Natural killer cell (primary cell): Measurements from ENCODE around the gene COL24A1. TPM values are rescaled to one million over a fixed set of nuclear protein-coding genes. Genes with fewer than 3 reads are reported as not detected.

Source experiments
- ATAC-seq, 3 donors: fragments of 150-1000 bp in 2 of 3; fragments of 200-7000 bp in 1 of 3; cut with Tn5 transposase; 1 replicate in 1 of 3; 2 replicates in 2 of 3; pipeline ENCODE4 v1.10.0; 2021; ENCODE audit warnings: mild to moderate bottlenecking in 2 of 3, moderate library complexity in 2 of 3
- DNase-seq, 2 donors: peaks; one replicate each; pipeline versions ENCODE4 v3.0.0 to v3.0.0-alpha.2; 2013 to 2021; ENCODE audit warnings: mixed read lengths in 1 of 2
- H3K27ac ChIP-seq: one replicate; pipeline ENCODE4 v1.5.1; 2013; ENCODE audit warnings: mild to moderate bottlenecking, low read length
- H3K27me3 ChIP-seq: one replicate; pipeline ENCODE4 v1.6.1; 2013; ENCODE audit warnings: low read length; ENCODE audit not compliant: control insufficient read depth, insufficient read depth
- H3K36me3 ChIP-seq: one replicate; pipeline ENCODE4 v1.6.1; 2013; ENCODE audit warnings: low read length; ENCODE audit not compliant: control insufficient read depth, insufficient read depth
- H3K4me1 ChIP-seq: one replicate; pipeline ENCODE4 v1.6.1; 2013; ENCODE audit warnings: low read length; ENCODE audit not compliant: control insufficient read depth, insufficient read depth
- H3K4me3 ChIP-seq: one replicate; pipeline ENCODE4 v1.5.1; 2013; ENCODE audit warnings: low read length
- H3K9me3 ChIP-seq: one replicate; pipeline ENCODE4 v1.6.1; 2013; ENCODE audit warnings: low read length; ENCODE audit not compliant: control insufficient read depth, insufficient read depth
- H3K27ac Mint-ChIP-seq, 2 donors: one replicate each; pipeline ENCODE4 v1.8.0; 2022; ENCODE audit warnings: mild to moderate bottlenecking in 2 of 2, mixed read lengths in 2 of 2, moderate library complexity in 1 of 2
- H3K27me3 Mint-ChIP-seq, 2 donors: one replicate each; pipeline ENCODE4 v1.8.0; 2022; ENCODE audit warnings: low read depth in 2 of 2, mixed read lengths in 2 of 2
- H3K36me3 Mint-ChIP-seq: one replicate; pipeline ENCODE4 v1.8.0; 2022; ENCODE audit warnings: mixed read lengths
- H3K4me1 Mint-ChIP-seq, 2 donors: one replicate each; pipeline ENCODE4 v1.8.0; 2022; ENCODE audit warnings: mixed read lengths in 2 of 2
- H3K4me3 Mint-ChIP-seq: one replicate; pipeline ENCODE4 v1.8.0; 2022; ENCODE audit warnings: mild to moderate bottlenecking, moderate library complexity, mixed read lengths
- H3K9me3 Mint-ChIP-seq, 2 donors: one replicate each; pipeline ENCODE4 v1.8.0; 2022; ENCODE audit warnings: mixed read lengths in 2 of 2
- CTCF ChIP-seq: fragments of 200-600 bp; IDR thresholded peaks from one replicate; pipeline ENCODE4 v1.8.0; 2022; ENCODE audit warnings: antibody characterized with exemption
- WGBS: methylation state at CpG from one replicate; pipeline ENCODE4 v1.1.7; 2013; ENCODE audit warnings: missing lambda C conversion rate; ENCODE audit not compliant: insufficient coverage; 5-methylcytosine and 5-hydroxymethylcytosine counted together
- intact Hi-C: fragments of 100-400 bp; cut with micrococcal nuclease; formaldehyde crosslinking; loops from one replicate; pipeline ENCODE4 v1.14.2; 2022
- total RNA-seq, 4 donors: library from RNA; stranded (reverse); fragments of 120-200 nt in 1 of 4; gene quantifications; one replicate each; pipeline versions ENCODE4 v1.2.3 to v1.2.4, GENCODE V29; 2013 to 2022

Gene COL24A1
- total RNA-seq, 3 donors from 2014 or later (not counting 1 experiment from before 2014, with no cell fraction given), result 0.20 to 0.54 (median 0.54) TPM

- Histone ChIP-seq H3K27me3 (no peaks in the 10 kb centered on the region), H3K36me3 (no peaks in the 10 kb centered on the region), H3K4me1 (no peaks in the 10 kb centered on the region), H3K4me3 (no peak overlapping the region), H3K9me3 (no peaks in the 10 kb centered on the region), H3K27ac (no peak overlapping the region)
- DNase-seq (no peak), ATAC-seq (no peak)
- intact Hi-C loops, result no loop called here
- Mint-ChIP-seq H3K36me3 (no peaks in the 10 kb centered on the region), H3K9me3 (peaks cover 2 to 6% of the 10 kb centered on the region in 2 donors), H3K27me3 (no peaks in the 10 kb centered on the region), H3K27ac (no peak overlapping the region), H3K4me3 (no peak overlapping the region), H3K4me1 (no peaks in the 10 kb centered on the region)
- whole genome bisulfite sequencing, result 100% methylated on average over 1 of the region's 1 CpG
- no peak for TF ChIP-seq CTCF
These were observed 27.9 kb upstream of the COL24A1 start for GRCh38 chr1:86184426-86184825.

DNA sequence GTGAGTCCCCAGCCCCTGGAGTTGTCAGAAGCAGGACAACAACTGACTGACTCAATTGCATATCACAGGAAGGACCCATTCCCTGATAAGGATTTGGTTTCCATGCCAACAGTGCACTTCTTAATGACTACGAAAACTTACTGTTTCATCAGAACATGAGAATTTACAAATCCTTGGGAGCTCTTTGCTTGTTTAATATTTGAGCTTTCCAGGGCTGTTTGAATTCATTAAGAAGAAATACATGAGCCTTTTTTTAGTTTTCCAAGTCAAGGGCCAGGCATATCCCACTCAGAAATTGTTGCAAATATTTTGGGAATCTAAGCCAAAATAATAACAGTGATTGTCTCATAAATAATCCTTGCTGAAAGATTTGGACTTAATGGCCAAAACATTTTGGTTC lies 27.2 kb upstream of the COL24A1 start:
- Histone ChIP-seq H3K9me3 (no peaks in the 10 kb centered on the region), H3K4me3 (no peak overlapping the region), H3K27ac (no peak overlapping the region), H3K4me1 (no peaks in the 10 kb centered on the region), H3K27me3 (no peaks in the 10 kb centered on the region), H3K36me3 (no peaks in the 10 kb centered on the region)
- Mint-ChIP-seq H3K27ac (no peak overlapping the region), H3K36me3 (no peaks in the 10 kb centered on the region), H3K27me3 (no peaks in the 10 kb centered on the region), H3K9me3 (peaks cover 2 to 6% of the 10 kb centered on the region in 2 donors), H3K4me1 (no peaks in the 10 kb centered on the region), H3K4me3 (no peak overlapping the region)
- no peak for TF ChIP-seq CTCF
- WGBS, result 92% methylated on average over 1 of the region's 1 CpG
- intact Hi-C loops, result no loop called here
- ATAC-seq, result no peak
- DNase-seq, result no peak

DNA sequence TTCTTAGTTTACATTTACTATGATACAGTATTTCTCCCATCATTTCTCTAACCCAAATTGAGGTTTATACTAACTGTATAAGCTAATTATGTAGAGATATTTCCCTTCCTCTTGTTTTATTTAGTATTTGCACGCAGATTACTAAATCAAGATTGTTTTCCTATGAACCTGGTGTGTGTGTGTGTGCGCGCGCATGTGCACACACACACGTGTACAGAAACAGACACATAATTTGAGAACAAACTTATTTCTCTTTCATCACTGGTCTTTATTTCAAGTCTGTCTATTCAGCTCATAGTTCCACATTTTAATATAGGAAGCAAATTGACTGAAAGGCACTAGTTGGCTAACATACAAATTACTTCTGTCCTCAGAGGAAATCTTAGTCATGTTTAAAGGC lies 19.7 kb upstream of the COL24A1 start:
- Mint-ChIP-seq H3K27ac (no peak overlapping the region), H3K4me3 (no peak overlapping the region), H3K36me3 (no peaks in the 10 kb centered on the region), H3K9me3 (peaks cover 0 to 6% of the 10 kb centered on the region in 2 donors), H3K27me3 (no peaks in the 10 kb centered on the region), H3K4me1 (no peaks in the 10 kb centered on the region)
- H3K4me1 ChIP-seq, result no peaks in the 10 kb centered on the region
- ATAC-seq (no peak), DNase-seq (no peak)
- WGBS, result 60% methylated on average over 4 of the region's 5 CpGs
- intact Hi-C loops, result no loop called here
- H3K27me3 ChIP-seq, result no peaks in the 10 kb centered on the region
- H3K36me3 ChIP-seq, result no peaks in the 10 kb centered on the region
- TF ChIP-seq CTCF, result no peak
- no peak overlapping the region for H3K27ac ChIP-seq
- H3K9me3 ChIP-seq, result no peaks in the 10 kb centered on the region
- no peak overlapping the region for H3K4me3 ChIP-seq

GRCh38 chr1:86175756-86176155 lies 19.2 kb upstream of the COL24A1 start:
- no peak overlapping the region for H3K4me3 ChIP-seq
- no peaks in the 10 kb centered on the region for H3K4me1 Mint-ChIP-seq
- H3K27ac ChIP-seq, result no peak overlapping the region
- intact Hi-C loops, result no loop called here
- no peaks in the 10 kb centered on the region for H3K4me1 ChIP-seq
- peaks cover 0 to 6% of the 10 kb centered on the region in 2 donors for H3K9me3 Mint-ChIP-seq
- no peaks in the 10 kb centered on the region for H3K27me3 Mint-ChIP-seq
- no peak for TF ChIP-seq CTCF
- H3K27me3 ChIP-seq, result no peaks in the 10 kb centered on the region
- no peak overlapping the region for H3K27ac Mint-ChIP-seq
- H3K36me3 Mint-ChIP-seq, result no peaks in the 10 kb centered on the region
- H3K9me3 ChIP-seq, result no peaks in the 10 kb centered on the region
- 33% methylated on average over 5 of the region's 5 CpGs for WGBS
- ATAC-seq, result no peak
- DNase-seq, result no peak
- no peak overlapping the region for H3K4me3 Mint-ChIP-seq
- H3K36me3 ChIP-seq, result no peaks in the 10 kb centered on the region
